ENCODE data around the gene FASTKD2. TPM values are rescaled to one million over a fixed set of nuclear protein-coding genes. Genes with fewer than 3 reads are reported as not detected.

Gene FASTKD2
- total and polyA plus RNA-seq, 2 of the 8 experiments (the other 6 are each of a cell fraction or from before 2014, with no cell fraction given) = 35.7 to 38.5 TPM

DNA sequence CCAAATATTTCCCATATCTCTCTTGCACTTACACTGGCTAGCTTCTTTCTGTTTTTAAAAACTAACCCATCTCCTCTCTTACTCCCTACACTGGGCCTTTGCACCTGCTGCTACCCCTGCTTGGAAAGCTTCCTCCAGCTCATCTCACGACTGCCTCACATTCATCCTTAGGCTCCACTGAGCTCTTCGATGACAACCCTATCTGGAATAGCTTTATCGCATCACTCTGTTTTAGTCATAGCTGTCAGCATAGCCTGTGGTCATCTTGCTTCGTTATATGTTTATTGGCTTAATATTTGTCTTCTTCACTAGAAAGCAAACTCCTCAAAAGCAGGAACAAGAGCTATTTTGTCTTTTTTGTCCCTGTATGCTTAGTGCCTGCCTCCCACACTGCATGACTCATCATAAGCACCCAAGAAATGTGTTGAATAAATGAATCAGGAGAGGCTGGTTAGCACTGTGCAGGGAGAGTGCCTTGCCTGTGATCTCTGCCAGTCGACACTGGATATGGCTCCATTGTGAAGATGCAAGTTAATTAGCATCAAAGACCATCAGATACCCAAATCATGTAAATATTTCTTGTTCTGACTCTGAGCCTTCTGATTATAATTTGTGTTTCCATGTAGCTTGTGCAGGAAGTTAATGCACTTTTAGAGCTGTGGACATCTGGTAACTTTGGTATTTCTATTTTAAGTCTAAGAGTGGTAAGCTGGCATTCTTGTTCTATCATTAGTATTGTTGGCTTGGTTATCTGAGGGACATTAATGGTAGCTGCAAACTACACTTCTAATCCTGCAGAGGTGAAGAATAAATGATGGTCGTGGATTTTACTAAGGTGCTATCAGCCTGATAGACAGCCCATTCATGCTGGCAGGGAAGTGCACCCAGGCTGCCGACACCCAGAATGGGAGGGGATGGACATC, 36.9 kb upstream of the FASTKD2 start (continued):
- no peak for TF ChIP-seq SUZ12 (IDR thresholded peaks at IDR 0.05; ENCODE audit: low read length)
- TF ChIP-seq CTBP2 (IDR thresholded peaks at IDR 0.05; ENCODE audit: borderline replicate concordance, insufficient read depth, insufficient read length, low read length) = no peak
- TF ChIP-seq RXRA (IDR thresholded peaks at IDR 0.05; ENCODE audit: insufficient read depth, low read depth, low read length) = no peak
- no peak for TF ChIP-seq HDAC2 (IDR thresholded peaks at IDR 0.05; ENCODE audit: borderline replicate concordance in 1 of 2, low read depth in 2 of 2, low read length in 2 of 2)
- TF ChIP-seq TAF1 (IDR thresholded peaks at IDR 0.05; ENCODE audit: low read depth, low read length) = no peak
- TF ChIP-seq CREB1 (IDR thresholded peaks at IDR 0.05) = no peak

Measured in H1 (cell line).